HepG2 (cell line): ENCODE data around the gene TPM3. TPM values are rescaled to one million over a fixed set of nuclear protein-coding genes. Genes with fewer than 3 reads are reported as not detected.

Source experiments
- ATAC-seq: fragments of 200-7000 bp; cut with Tn5 transposase; 3 replicates; pipeline ENCODE4 v1.9.1; 2020; ENCODE audit warnings: mild to moderate bottlenecking, moderate library complexity
- BruUV-seq: library from RNA; stranded (reverse); fragments of 400-500 nt; replicated peaks from 2 replicates; lab custom pipeline; 2021; lab: Mats Ljungman, UMichigan
- CTCF ChIA-PET: fragments of 300-600 bp; formaldehyde crosslinking; extraction: SDS; loops from one replicate; lab custom pipeline; 2021; ENCODE audit warnings: low total read pairs, inconsistent platforms, low intra/inter-chr PET ratio; lab: Yijun Ruan, JAX
- POLR2A ChIA-PET: fragments of 350-600 bp; sonication (Branson Sonifier 250); formaldehyde crosslinking; loops from one replicate; lab custom pipeline; 2020; ENCODE audit warnings: antibody characterized with exemption, inconsistent platforms; lab: Yijun Ruan, JAX
- DNase-seq: peaks from one replicate; pipeline ENCODE4 v3.0.0-alpha.2; 2015; ENCODE audit warnings: low spot score
- FAIRE-seq: peaks from 3 replicates; lab custom pipeline; 2011; peaks lifted over from hg19 to GRCh38; lab: Jason Lieb, UNC
- H2AFZ ChIP-seq: one replicate; pipeline ENCODE4 v1.6.1; 2011; ENCODE audit warnings: low read length, inconsistent platforms
- H3K27ac ChIP-seq: fragments of 300-600 bp; 3 replicates; pipeline ENCODE4 v1.8.0; 2011; ENCODE audit warnings: mixed run types, mild to moderate bottlenecking, mixed read lengths, low read length, inconsistent platforms; ENCODE audit not compliant: insufficient read depth; ENCODE audit errors: extremely low read length
- H3K27me3 ChIP-seq, 2 experiments: fragments of 200-600 bp in 1 of 2; 2 replicates in 1 of 2; 3 replicates in 1 of 2; pipeline versions ENCODE4 v1.6.0 to v1.8.0; 2011; ENCODE audit warnings: low read length in 2 of 2, mild to moderate bottlenecking in 2 of 2, moderate library complexity in 2 of 2, inconsistent platforms in 1 of 2; ENCODE audit not compliant: insufficient read depth in 2 of 2, control insufficient read depth in 1 of 2
- H3K36me3 ChIP-seq, 2 experiments: fragments of 200-600 bp in 1 of 2; replicated peaks in 1 of 2; 2 replicates in 1 of 2; 3 replicates in 1 of 2; pipeline versions ENCODE4 v1.5.1 to v1.8.0; 2011; ENCODE audit warnings: low read length in 2 of 2, inconsistent platforms in 1 of 2; ENCODE audit not compliant: insufficient read depth in 2 of 2, control insufficient read depth in 1 of 2
- H3K4me1 ChIP-seq: 2 replicates; pipeline ENCODE4 v1.5.1; 2012; ENCODE audit warnings: low read length, inconsistent platforms; ENCODE audit not compliant: insufficient read depth
- H3K4me2 ChIP-seq: 2 replicates; pipeline ENCODE4 v1.6.0; 2011; ENCODE audit warnings: low read depth, low read length, inconsistent platforms
- H3K4me3 ChIP-seq, 3 experiments: fragments of 200-600 bp in 1 of 3; sonication (generic), shearing (Covaris generic) in 1 of 3; replicated peaks in 1 of 3; 2 replicates each; pipeline ENCODE4 v1.5.1; 2011 to 2016; ENCODE audit warnings: low read length in 3 of 3, inconsistent platforms in 2 of 3, low read depth in 2 of 3, mild to moderate bottlenecking in 2 of 3, control low read depth in 1 of 3, mixed read lengths in 1 of 3; ENCODE audit not compliant: insufficient read depth in 1 of 3
- H3K79me2 ChIP-seq: one replicate; pipeline ENCODE4 v1.6.1; 2011; ENCODE audit warnings: low read length, inconsistent platforms; ENCODE audit not compliant: insufficient read depth
- H3K9ac ChIP-seq: 2 replicates; pipeline ENCODE4 v1.6.0; 2011; ENCODE audit warnings: mild to moderate bottlenecking, low read depth, low read length, inconsistent platforms; ENCODE audit not compliant: insufficient read depth
- H3K9me3 ChIP-seq: 2 replicates; pipeline ENCODE4 v1.5.1; 2012; ENCODE audit warnings: mild to moderate bottlenecking, low read length
- H4K20me1 ChIP-seq: 2 replicates; pipeline ENCODE4 v1.6.0; 2011; ENCODE audit warnings: inconsistent platforms, mild to moderate bottlenecking, low read length, moderate library complexity; ENCODE audit not compliant: insufficient read depth
- ARID3A ChIP-seq: IDR thresholded peaks from 2 replicates; pipeline ENCODE4 v1.6.1; 2012; ENCODE audit warnings: low read depth, low read length, improper control_type of control experiment
- ATM ChIP-seq: fragments of 450-650 bp; IDR thresholded peaks from 2 replicates; pipeline ENCODE4 v1.7.1; 2017; ENCODE audit warnings: mild to moderate bottlenecking, borderline replicate concordance
- KDM1A ChIP-seq: IDR thresholded peaks from 2 replicates; pipeline ENCODE4 v1.6.1; 2016; ENCODE audit warnings: missing compliant biosample characterization
- KIAA2018 ChIP-seq: sonication (generic); formaldehyde crosslinking; IDR thresholded peaks from 2 replicates; pipeline ENCODE4 v1.5.0; 2020; ENCODE audit warnings: mild to moderate bottlenecking, missing genetic modification reagents, borderline replicate concordance
- NONO ChIP-seq, 2 experiments: fragments of 450-650 bp in 1 of 2; sonication (generic) in 1 of 2; formaldehyde crosslinking in 1 of 2; IDR thresholded peaks in 1 of 2; conservative IDR thresholded peaks in 1 of 2; 2 replicates each; pipeline versions ENCODE4 v1.6.1 to v1.8.0; 2017 to 2022; ENCODE audit warnings: mild to moderate bottlenecking in 1 of 2, missing genetic modification reagents in 1 of 2, moderate library complexity in 1 of 2
- SETDB1 ChIP-seq: sonication (generic); formaldehyde crosslinking; IDR thresholded peaks from 2 replicates; pipeline ENCODE4 v1.5.1; 2020; ENCODE audit warnings: missing genetic modification reagents, mild to moderate bottlenecking, borderline replicate concordance
- ZC3H13 ChIP-seq: sonication (generic); formaldehyde crosslinking; IDR thresholded peaks from 2 replicates; pipeline ENCODE4 v1.8.1; 2023; ENCODE audit warnings: mild to moderate bottlenecking, missing genetic modification reagents, moderate library complexity
- ZNF207 ChIP-seq: fragments of 450-650 bp; IDR thresholded peaks from 2 replicates; pipeline ENCODE4 v1.6.1; 2016; ENCODE audit warnings: antibody characterized with exemption, borderline replicate concordance
- ZNF292 ChIP-seq: sonication (generic); formaldehyde crosslinking; IDR thresholded peaks from 2 replicates; pipeline ENCODE4 v1.8.1; 2022; ENCODE audit warnings: mild to moderate bottlenecking, low read depth, missing genetic modification reagents, borderline replicate concordance
- ZNF605 ChIP-seq: sonication (generic); formaldehyde crosslinking; IDR thresholded peaks from 2 replicates; pipeline ENCODE4 v1.8.0; 2022; ENCODE audit warnings: mild to moderate bottlenecking, missing genetic modification reagents
- WGBS: methylation state at CpG from one replicate; pipeline ENCODE4 v1.1.6; 2017; ENCODE audit warnings: low lambda C conversion rate; 5-methylcytosine and 5-hydroxymethylcytosine counted together
- in situ Hi-C: cut with HindIII; loops from 2 replicates; pipeline ENCODE4 v1.10.0; 2017; ENCODE audit warnings: low pct_unique_long_range_greater_than_20kb; ENCODE audit not compliant: extremely low pct_ligation_motif_present
- intact Hi-C: fragments of 100-400 bp; cut with micrococcal nuclease; formaldehyde crosslinking; loops from one replicate; pipeline ENCODE4 v1.10.0; 2022; ENCODE audit not compliant: unreplicated experiment
- polyA plus RNA-seq, 8 experiments: library from polyadenylated mRNA; depleted of rRNA in 3 of 8; stranded (reverse) in 7 of 8; unstranded in 1 of 8; fragments of >200 nt; fragmentation: Illumina TruSeq in 4 of 8; extraction: Trizol in 4 of 8; gene quantifications; 2 replicates each; pipeline versions ENCODE4 v1.2.1 to v1.2.3, GENCODE V29; 2011 to 2016; ENCODE audit warnings: low read depth in 4 of 8, missing spikeins in 1 of 8, mixed read lengths in 1 of 8; ENCODE audit not compliant: insufficient read depth in 1 of 8
- total RNA-seq, 5 experiments: library from RNA; depleted of rRNA; stranded (reverse); fragments of >200 nt; fragmentation: Illumina TruSeq; extraction: Trizol; gene quantifications; 2 replicates each; pipeline ENCODE4 v1.2.3, GENCODE V29; 2016; ENCODE audit warnings: low read depth in 1 of 5

Gene TPM3
- total and polyA plus RNA-seq, 2 of the 13 experiments (the other 11 are each of a cell fraction or from before 2014, with no cell fraction given), result 160 to 307 TPM

DNA sequence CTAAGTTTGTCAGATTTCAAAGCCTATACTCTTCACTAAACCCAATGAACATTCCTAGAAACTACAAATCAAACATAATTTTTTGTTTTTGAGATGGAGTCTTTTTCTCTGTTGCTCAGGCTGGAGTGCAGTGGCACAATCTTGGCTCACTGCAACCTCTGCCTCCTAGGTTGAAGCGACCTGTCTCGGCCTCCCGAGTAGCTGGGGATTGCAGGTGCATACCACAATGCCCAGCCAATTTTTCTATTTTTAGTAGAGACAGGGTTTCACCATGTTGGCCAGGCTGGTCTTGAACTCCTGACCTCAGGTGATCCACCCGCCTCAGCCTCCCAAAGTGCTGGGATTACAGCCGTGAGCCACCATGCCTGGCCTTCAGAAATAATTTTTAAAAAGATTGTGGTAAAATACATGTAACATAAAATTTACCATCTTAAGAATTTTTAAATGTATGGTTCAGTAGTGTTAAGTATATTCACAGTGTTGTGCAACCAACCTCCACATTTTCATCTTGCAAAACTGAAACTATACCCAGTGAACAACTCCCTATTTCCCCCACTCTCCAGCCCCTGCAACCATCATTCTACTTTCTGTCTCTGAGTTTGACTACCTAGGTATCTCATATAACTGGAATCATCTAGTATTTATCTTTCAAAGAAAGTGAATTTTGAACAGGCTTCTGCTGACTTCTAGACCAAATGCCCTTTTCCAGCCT lies 16.9 kb upstream of the TPM3 start:
- intact Hi-C loops (no loop called here), in situ Hi-C loops (no loop called here)
- FAIRE-seq (no peak), ATAC-seq (no peak), DNase-seq (no peak)
- H3K9ac ChIP-seq, result no peak overlapping the region
- CTCF ChIA-PET, result no interaction called here
- peaks cover 14 to 61% of the 10 kb centered on the region in 2 experiments for H3K36me3 ChIP-seq
- no peaks in the 10 kb centered on the region for H4K20me1 ChIP-seq
- WGBS, result 97% methylated on average over 5 of the region's 5 CpGs
- H3K4me1 ChIP-seq, result peaks cover 3% of the 10 kb centered on the region
- POLR2A ChIA-PET, result interaction anchor here (1.2 to 2.6 kb wide), 3 partner anchors 9 to 12 kb away, joined by 3 to 7 read pairs (median 7); partner anchors contain the start of gene UBAP2L
- no peaks in the 10 kb centered on the region for H3K79me2 ChIP-seq
- H3K4me2 ChIP-seq, result no peak overlapping the region
- H3K4me3 ChIP-seq, result no peak overlapping the region
- BruUV-seq, result no TSS peak
- no peak overlapping the region for H2AFZ ChIP-seq
- no peaks in the 10 kb centered on the region for H3K27me3 ChIP-seq
- no peaks in the 10 kb centered on the region for H3K9me3 ChIP-seq
- H3K27ac ChIP-seq, result no peak overlapping the region
- no peak for TF ChIP-seq KIAA2018 (CRISPR knock-in tag)
- TF ChIP-seq SETDB1, result no peak
- no peak for TF ChIP-seq ZNF605 (CRISPR knock-in tag)
- TF ChIP-seq ARID3A, result no peak
- no peak for TF ChIP-seq NONO (IDR thresholded peaks at IDR 0.05)
- TF ChIP-seq NONO (CRISPR knock-in tag; conservative IDR thresholded peaks at IDR 0.05), result no peak
- TF ChIP-seq ATM, result no peak
- TF ChIP-seq KDM1A (CRISPR knock-in tag), result no peak
- TF ChIP-seq ZNF292 (CRISPR knock-in tag), result no peak
- no peak for TF ChIP-seq ZNF207
- TF ChIP-seq ZC3H13 (CRISPR knock-in tag), result no peak
